CD14-positive monocyte (primary cell): Measurements from ENCODE around the gene RELL1. TPM values are rescaled to one million over a fixed set of nuclear protein-coding genes. Genes with fewer than 3 reads are reported as not detected.

ENCODE experiments used
- DNase-seq, 3 donors: peaks; one replicate each; pipeline ENCODE4 v3.0.0-alpha.2; 2011 to 2022
- H2AFZ ChIP-seq: 2 replicates; pipeline ENCODE4 v1.6.0; 2012; ENCODE audit warnings: mild to moderate bottlenecking, low read depth, low read length, inconsistent platforms; ENCODE audit not compliant: insufficient read depth, poor library complexity, severe bottlenecking
- H3K27ac ChIP-seq, 2 donors: 1 replicate in 1 of 2; 2 replicates in 1 of 2; pipeline ENCODE4 v1.5.1; 2012 to 2013; ENCODE audit warnings: low read length in 2 of 2, control low read depth in 1 of 2, inconsistent platforms in 1 of 2, low read depth in 1 of 2, mild to moderate bottlenecking in 1 of 2
- H3K27me3 ChIP-seq, 2 donors: one replicate each; pipeline versions ENCODE4 v1.6.0 to v1.6.1; 2011 to 2013; ENCODE audit warnings: low read length in 2 of 2; ENCODE audit not compliant: control insufficient read depth in 2 of 2, insufficient read depth in 2 of 2
- H3K36me3 ChIP-seq, 2 donors: replicated peaks in 1 of 2; 1 replicate in 1 of 2; 2 replicates in 1 of 2; pipeline versions ENCODE4 v1.5.1 to v1.6.1; 2012 to 2013; ENCODE audit warnings: low read length in 2 of 2, control low read depth in 1 of 2, inconsistent platforms in 1 of 2, mild to moderate bottlenecking in 1 of 2; ENCODE audit not compliant: insufficient read depth in 2 of 2, control insufficient read depth in 1 of 2
- H3K4me1 ChIP-seq, 2 donors: 1 replicate in 1 of 2; 2 replicates in 1 of 2; pipeline versions ENCODE4 v1.5.1 to v1.6.1; 2012 to 2013; ENCODE audit warnings: low read length in 2 of 2, control low read depth in 1 of 2, inconsistent platforms in 1 of 2, mild to moderate bottlenecking in 1 of 2, moderate library complexity in 1 of 2; ENCODE audit not compliant: insufficient read depth in 2 of 2, control insufficient read depth in 1 of 2
- H3K4me2 ChIP-seq: replicated peaks from 2 replicates; pipeline ENCODE3; 2012; ENCODE audit warnings: low read length, moderate library complexity, mild to moderate bottlenecking; ENCODE audit not compliant: poor library complexity, severe bottlenecking; ENCODE audit errors: extremely low read depth
- H3K4me3 ChIP-seq, 3 experiments: fragments of 200-600 bp in 1 of 3; sonication (generic) in 1 of 3; replicated peaks in 1 of 3; 1 replicate in 2 of 3; 2 replicates in 1 of 3; pipeline ENCODE4 v1.5.1; 2011 to 2013; ENCODE audit warnings: low read length in 3 of 3, mild to moderate bottlenecking in 3 of 3, control low read depth in 2 of 3, low read depth in 2 of 3, inconsistent platforms in 1 of 3, moderate library complexity in 1 of 3
- H3K79me2 ChIP-seq: 2 replicates; pipeline ENCODE4 v1.6.0; 2012; ENCODE audit warnings: mild to moderate bottlenecking, control low read depth, inconsistent platforms, low read length, moderate library complexity; ENCODE audit not compliant: insufficient read depth
- H3K9ac ChIP-seq: 2 replicates; pipeline ENCODE4 v1.6.0; 2017; ENCODE audit warnings: low read length, mild to moderate bottlenecking; ENCODE audit not compliant: insufficient read depth, poor library complexity, severe bottlenecking
- H3K9me3 ChIP-seq, 2 donors: replicated peaks in 1 of 2; 1 replicate in 1 of 2; 2 replicates in 1 of 2; pipeline versions ENCODE4 v1.5.1 to v1.6.1; 2012 to 2013; ENCODE audit warnings: low read length in 2 of 2, control low read depth in 1 of 2; ENCODE audit not compliant: control insufficient read depth in 1 of 2, insufficient read depth in 1 of 2
- H4K20me1 ChIP-seq: 2 replicates; pipeline ENCODE4 v1.6.0; 2012; ENCODE audit warnings: mild to moderate bottlenecking, low read length, control low read depth, moderate library complexity; ENCODE audit not compliant: insufficient read depth
- H3K27ac Mint-ChIP-seq, 7 donors: one replicate each; pipeline ENCODE4 v1.8.0; 2020; ENCODE audit warnings: mild to moderate bottlenecking in 7 of 7, mixed read lengths in 7 of 7, moderate library complexity in 6 of 7, inconsistent platforms in 2 of 7
- H3K27me3 Mint-ChIP-seq, 3 donors: one replicate each; pipeline ENCODE4 v1.8.0; 2021 to 2022; ENCODE audit warnings: low read depth in 3 of 3, mild to moderate bottlenecking in 3 of 3, mixed read lengths in 3 of 3, moderate library complexity in 3 of 3, inconsistent platforms in 1 of 3
- H3K36me3 Mint-ChIP-seq, 2 donors: one replicate each; pipeline ENCODE4 v1.8.0; 2020; ENCODE audit warnings: mixed read lengths in 2 of 2, inconsistent platforms in 1 of 2, mild to moderate bottlenecking in 1 of 2
- H3K4me1 Mint-ChIP-seq: one replicate; pipeline ENCODE4 v1.8.0; 2020; ENCODE audit warnings: mild to moderate bottlenecking, mixed read lengths
- H3K4me3 Mint-ChIP-seq, 2 donors: one replicate each; pipeline ENCODE4 v1.8.0; 2020; ENCODE audit warnings: mild to moderate bottlenecking in 2 of 2, mixed read lengths in 2 of 2, moderate library complexity in 1 of 2
- H3K9me3 Mint-ChIP-seq, 7 donors: one replicate each; pipeline ENCODE4 v1.8.0; 2020 to 2022; ENCODE audit warnings: mixed read lengths in 7 of 7, mild to moderate bottlenecking in 6 of 7, moderate library complexity in 6 of 7, inconsistent platforms in 2 of 7
- WGBS: methylation state at CpG from one replicate; pipeline ENCODE4 v1.1.5; 2013; ENCODE audit warnings: missing lambda C conversion rate; ENCODE audit not compliant: insufficient coverage; 5-methylcytosine and 5-hydroxymethylcytosine counted together
- intact Hi-C, 2 donors: fragments of 100-400 bp; cut with micrococcal nuclease; formaldehyde crosslinking; loops; one replicate each; pipeline versions ENCODE4 v1.15.0 to v1.15.1; 2023
- polyA plus RNA-seq, 3 donors: library from polyadenylated mRNA; depleted of rRNA in 1 of 3; unstranded in 2 of 3; stranded (reverse) in 1 of 3; fragments of 300-500 nt in 2 of 3; fragments of >200 nt in 1 of 3; fragmentation: Illumina TruSeq in 2 of 3; gene quantifications; 1 replicate in 2 of 3; 2 replicates in 1 of 3; pipeline ENCODE4 v1.2.3, GENCODE V29; 2012 to 2021
- TF ChIP-seq, protein P1 (sequence below): fragments of 200-600 bp; IDR thresholded peaks from one replicate; pipeline ENCODE4 v1.8.0; 2022; ENCODE audit warnings: antibody characterized with exemption, mild to moderate bottlenecking

Gene RELL1
- polyA plus RNA-seq, 3 donors: 13.3 to 30.2 (median 16.2) TPM

DNA sequence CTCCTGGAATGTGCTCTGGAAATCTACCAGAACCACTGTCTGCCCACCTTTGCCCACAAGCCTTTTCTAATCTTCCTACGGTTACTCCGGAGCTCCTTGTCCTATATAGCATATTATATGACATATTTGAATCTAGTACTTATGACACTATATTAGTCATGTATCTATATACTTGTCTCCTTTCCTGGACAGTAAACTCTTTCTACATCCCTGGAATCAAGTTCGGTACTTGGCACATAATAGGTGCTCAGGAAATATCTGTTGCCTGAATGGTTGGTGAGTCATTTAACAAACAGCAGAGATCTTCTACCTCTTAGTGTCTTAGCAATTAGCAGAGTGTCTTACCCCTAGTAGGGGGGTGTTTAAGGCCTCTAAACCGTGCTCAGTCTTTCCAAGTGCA lies 123.6 kb downstream of the RELL1 start:
- Histone ChIP-seq H3K27ac (no peak overlapping the region), H3K4me3 (no peak overlapping the region), H3K9ac (no peak overlapping the region), H3K27me3 (no peaks in the 10 kb centered on the region), H3K4me2 (no peak overlapping the region), H4K20me1 (no peaks in the 10 kb centered on the region), H2AFZ (no peak overlapping the region), H3K9me3 (no peaks in the 10 kb centered on the region), H3K4me1 (peaks cover under 1 to 5% of the 10 kb centered on the region in 2 donors), H3K79me2 (no peaks in the 10 kb centered on the region), H3K36me3 (no peaks in the 10 kb centered on the region)
- DNase-seq: no peak
- H3K27ac Mint-ChIP-seq: no peak overlapping the region
- H3K4me1 Mint-ChIP-seq: peaks cover 4% of the 10 kb centered on the region
- no CpG with 5 or more reads among the region's 4 CpGs for WGBS
- intact Hi-C loops: no loop called here
- no peak overlapping the region for H3K4me3 Mint-ChIP-seq
- H3K9me3 Mint-ChIP-seq: peaks cover 0 to 8% (median 4%) of the 10 kb centered on the region in 7 donors
- TF ChIP-seq, protein P1, sequence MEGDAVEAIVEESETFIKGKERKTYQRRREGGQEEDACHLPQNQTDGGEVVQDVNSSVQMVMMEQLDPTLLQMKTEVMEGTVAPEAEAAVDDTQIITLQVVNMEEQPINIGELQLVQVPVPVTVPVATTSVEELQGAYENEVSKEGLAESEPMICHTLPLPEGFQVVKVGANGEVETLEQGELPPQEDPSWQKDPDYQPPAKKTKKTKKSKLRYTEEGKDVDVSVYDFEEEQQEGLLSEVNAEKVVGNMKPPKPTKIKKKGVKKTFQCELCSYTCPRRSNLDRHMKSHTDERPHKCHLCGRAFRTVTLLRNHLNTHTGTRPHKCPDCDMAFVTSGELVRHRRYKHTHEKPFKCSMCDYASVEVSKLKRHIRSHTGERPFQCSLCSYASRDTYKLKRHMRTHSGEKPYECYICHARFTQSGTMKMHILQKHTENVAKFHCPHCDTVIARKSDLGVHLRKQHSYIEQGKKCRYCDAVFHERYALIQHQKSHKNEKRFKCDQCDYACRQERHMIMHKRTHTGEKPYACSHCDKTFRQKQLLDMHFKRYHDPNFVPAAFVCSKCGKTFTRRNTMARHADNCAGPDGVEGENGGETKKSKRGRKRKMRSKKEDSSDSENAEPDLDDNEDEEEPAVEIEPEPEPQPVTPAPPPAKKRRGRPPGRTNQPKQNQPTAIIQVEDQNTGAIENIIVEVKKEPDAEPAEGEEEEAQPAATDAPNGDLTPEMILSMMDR: no peak
- peaks cover 0 to 3% (median 0%) of the 10 kb centered on the region in 3 donors for H3K27me3 Mint-ChIP-seq
- H3K36me3 Mint-ChIP-seq: no peaks in the 10 kb centered on the region

DNA sequence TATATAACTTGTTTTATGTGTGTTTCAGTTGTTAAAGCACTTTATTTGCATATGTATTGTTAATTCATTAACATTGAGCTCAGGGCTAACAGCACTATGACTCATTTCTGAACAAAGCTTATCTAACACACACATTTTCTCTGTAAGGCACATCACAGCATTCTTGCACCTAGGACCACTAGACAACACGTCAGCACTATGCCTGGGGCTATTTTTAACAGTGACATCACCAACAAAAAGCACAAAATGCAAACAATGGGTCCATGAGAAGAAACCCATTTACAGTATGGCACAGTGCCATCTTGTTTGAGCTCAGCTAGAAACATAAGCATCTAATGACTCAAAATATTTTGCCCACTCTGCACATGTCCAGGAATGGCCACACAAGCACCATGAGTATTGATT lies 124.4 kb downstream of the RELL1 start:
- no peaks in the 10 kb centered on the region for H3K27me3 Mint-ChIP-seq
- no peak for DNase-seq
- TF ChIP-seq, protein P1: no peak
- H3K4me1 Mint-ChIP-seq: no peaks in the 10 kb centered on the region
- no peak overlapping the region for H3K27ac Mint-ChIP-seq
- intact Hi-C loops: no loop called here
- Histone ChIP-seq H3K9ac (no peak overlapping the region), H3K79me2 (no peaks in the 10 kb centered on the region), H4K20me1 (no peaks in the 10 kb centered on the region), H3K4me3 (no peak overlapping the region), H3K4me1 (no peaks in the 10 kb centered on the region), H2AFZ (no peak overlapping the region), H3K27me3 (no peaks in the 10 kb centered on the region), H3K4me2 (no peak overlapping the region), H3K36me3 (no peaks in the 10 kb centered on the region), H3K27ac (no peak overlapping the region), H3K9me3 (no peaks in the 10 kb centered on the region)
- peaks cover 0 to 11% (median 4%) of the 10 kb centered on the region in 7 donors for H3K9me3 Mint-ChIP-seq
- no peak overlapping the region for H3K4me3 Mint-ChIP-seq
- 70% methylated on average over 1 of the region's 1 CpG for WGBS
- no peaks in the 10 kb centered on the region for H3K36me3 Mint-ChIP-seq
